ENCODE data around the gene ITGA3.

- TF ChIP-seq CTCF (IDR thresholded peaks at IDR 0.05) (no peak), POLR2A (IDR thresholded peaks at IDR 0.05) (no peak)
These were observed 10.8 kb upstream of the ITGA3 start for GRCh38 chr17:50045154-50045553.

Data from testis (tissue), 2 donors.